Karpas-422 (cell line): ENCODE results near the gene SARS1. TPM values are rescaled to one million over a fixed set of nuclear protein-coding genes. Genes with fewer than 3 reads are reported as not detected.
A peak's percentile ranks its signal among the peaks of the same experiment; 100 is the strongest.
"Not testable (repeated sequence)": the region's sequence is repeated elsewhere in the genome, so short reads cannot be mapped to it uniquely, and the experiment has no call there.

Experiments used
- DNase-seq: peaks from one replicate; pipeline ENCODE4 v3.0.0-alpha.2; 2015
- H2AFZ ChIP-seq: fragments of 200-600 bp; sonication (generic); 2 replicates; pipeline ENCODE4 v1.6.1; 2014; ENCODE audit warnings: antibody characterized with exemption, low read length, mixed read lengths
- H3K27ac ChIP-seq: fragments of 200-600 bp; sonication (generic); 2 replicates; pipeline ENCODE4 v1.5.1; 2014; ENCODE audit warnings: mild to moderate bottlenecking, low read length, moderate library complexity
- H3K27me3 ChIP-seq: fragments of 200-600 bp; sonication (generic); 2 replicates; pipeline ENCODE4 v1.6.1; 2014; ENCODE audit warnings: low read length, mixed read lengths
- H3K36me3 ChIP-seq: fragments of 200-600 bp; sonication (generic); 2 replicates; pipeline ENCODE4 v1.6.1; 2014; ENCODE audit warnings: low read length, mixed read lengths; ENCODE audit not compliant: insufficient read depth
- H3K4me1 ChIP-seq: fragments of 200-600 bp; sonication (generic); 2 replicates; pipeline ENCODE4 v1.6.1; 2014; ENCODE audit warnings: mild to moderate bottlenecking, low read length, mixed read lengths
- H3K4me2 ChIP-seq: fragments of 200-600 bp; sonication (generic); 2 replicates; pipeline ENCODE4 v1.6.1; 2014; ENCODE audit warnings: low read length, low read depth, mild to moderate bottlenecking; ENCODE audit not compliant: poor library complexity, severe bottlenecking
- H3K4me3 ChIP-seq: fragments of 200-600 bp; sonication (generic); 2 replicates; pipeline ENCODE4 v1.5.1; 2014; ENCODE audit warnings: mild to moderate bottlenecking, antibody characterized with exemption, low read length, mixed read lengths
- H3K79me2 ChIP-seq: fragments of 200-600 bp; sonication (generic); 2 replicates; pipeline ENCODE4 v1.6.1; 2014; ENCODE audit warnings: mild to moderate bottlenecking, low read length, mixed read lengths
- H3K9ac ChIP-seq: fragments of 200-600 bp; sonication (generic); 2 replicates; pipeline ENCODE4 v1.6.0; 2014; ENCODE audit warnings: low read length
- H3K9me2 ChIP-seq: fragments of 200-600 bp; sonication (generic), shearing (Covaris generic); replicated peaks from 2 replicates; pipeline ENCODE4 v1.6.0; 2014; ENCODE audit warnings: mild to moderate bottlenecking, low read length, moderate library complexity; ENCODE audit not compliant: insufficient read depth
- H3K9me3 ChIP-seq: fragments of 300-700, 200-600 bp; sonication (generic); 2 replicates; pipeline ENCODE4 v1.6.1; 2014; ENCODE audit warnings: low read length, mixed read lengths
- H4K20me1 ChIP-seq: fragments of 200-600 bp; sonication (generic); 2 replicates; pipeline ENCODE4 v1.6.1; 2014; ENCODE audit warnings: mild to moderate bottlenecking, antibody characterized with exemption, low read length, low read depth; ENCODE audit not compliant: insufficient read depth
- total RNA-seq: library from RNA; depleted of rRNA; stranded (reverse); fragments of >200 nt; shearing (Covaris generic); gene quantifications from 2 replicates; pipeline ENCODE4 v1.2.3, GENCODE V29; 2014; ENCODE audit warnings: low replicate concordance

The SARS1 gene
- total RNA-seq, 1 experiment from 2014 or later: 184 TPM

- Histone ChIP-seq H2AFZ (no peak overlapping the region), H3K9me2 (no peaks in the 10 kb centered on the region), H3K4me1 (peaks cover 27% of the 10 kb centered on the region), H3K27ac (no peak overlapping the region), H4K20me1 (no peaks in the 10 kb centered on the region), H3K79me2 (peaks cover 2% of the 10 kb centered on the region), H3K9me3 (no peaks in the 10 kb centered on the region), H3K9ac (no peak overlapping the region), H3K27me3 (no peaks in the 10 kb centered on the region), H3K4me3 (no peak overlapping the region), H3K36me3 (no peaks in the 10 kb centered on the region), H3K4me2 (no peak overlapping the region)
- DNase-seq: no peak
Measured at GRCh38 chr1:109208836-109209463, 4.8 kb upstream of the SARS1 start.

- peaks cover 30% of the 10 kb centered on the region for H3K4me1 ChIP-seq
- peak overlapping the region; percentile 46; the same call in 1 of the 2 replicates for H3K4me3 ChIP-seq
- peak overlapping the region; percentile 76 for H2AFZ ChIP-seq
- peaks cover 7% of the 10 kb centered on the region; the same call in 1 of the 2 replicates for H4K20me1 ChIP-seq
- H3K9ac ChIP-seq: peak overlapping the region; percentile 31; the same call in 1 of the 2 replicates
- peak overlapping the region; percentile 59 for H3K4me2 ChIP-seq
- no peaks in the 10 kb centered on the region for H3K36me3 ChIP-seq
- H3K79me2 ChIP-seq: peaks cover 13% of the 10 kb centered on the region
- H3K27me3 ChIP-seq: no peaks in the 10 kb centered on the region
- no peak overlapping the region for H3K27ac ChIP-seq
- H3K9me2 ChIP-seq: no peaks in the 10 kb centered on the region
- H3K9me3 ChIP-seq: no peaks in the 10 kb centered on the region
- no peak for DNase-seq
Measured at GRCh38 chr1:109210058-109210457, 3.7 kb upstream of the SARS1 start.

DNA sequence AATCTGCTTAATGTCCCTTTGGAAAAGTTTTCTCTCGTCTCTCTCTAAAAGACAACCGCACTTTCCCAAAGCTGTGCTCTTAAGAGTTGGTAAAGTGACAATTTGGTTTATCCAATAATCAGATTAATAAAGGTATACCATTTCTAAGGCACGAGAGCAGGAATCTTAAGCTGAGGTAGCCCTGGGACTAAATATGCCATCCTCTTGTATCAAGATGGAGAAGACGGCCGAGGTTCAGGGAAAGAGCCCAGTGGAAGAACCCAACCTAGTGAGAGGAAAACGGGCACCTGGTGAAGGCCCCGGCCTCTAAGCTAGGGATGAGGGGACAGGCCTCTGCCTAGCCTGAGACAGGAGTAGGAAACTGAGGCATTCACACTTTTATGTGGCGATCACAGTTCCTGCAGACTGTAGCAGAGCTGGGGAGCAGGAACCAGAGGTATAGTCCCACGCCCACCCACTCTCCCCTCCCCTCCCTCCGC lies 334 bp upstream of the SARS1 start:
- Histone ChIP-seq H3K27ac (no peak overlapping the region), H2AFZ (peak overlapping the region; percentile 86), H3K36me3 (peaks cover 10% of the 10 kb centered on the region; the same call in 1 of the 2 replicates), H3K27me3 (no peaks in the 10 kb centered on the region), H3K4me2 (peak overlapping the region; percentile 92), H4K20me1 (peaks cover 11% of the 10 kb centered on the region; the same call in 1 of the 2 replicates), H3K9me2 (no peaks in the 10 kb centered on the region), H3K9ac (peak overlapping the region; percentile 87), H3K4me3 (peak overlapping the region; percentile 90), H3K9me3 (no peaks in the 10 kb centered on the region), H3K79me2 (peaks cover 42% of the 10 kb centered on the region), H3K4me1 (peaks cover 43% of the 10 kb centered on the region)
- DNase-seq: no peak

DNA sequence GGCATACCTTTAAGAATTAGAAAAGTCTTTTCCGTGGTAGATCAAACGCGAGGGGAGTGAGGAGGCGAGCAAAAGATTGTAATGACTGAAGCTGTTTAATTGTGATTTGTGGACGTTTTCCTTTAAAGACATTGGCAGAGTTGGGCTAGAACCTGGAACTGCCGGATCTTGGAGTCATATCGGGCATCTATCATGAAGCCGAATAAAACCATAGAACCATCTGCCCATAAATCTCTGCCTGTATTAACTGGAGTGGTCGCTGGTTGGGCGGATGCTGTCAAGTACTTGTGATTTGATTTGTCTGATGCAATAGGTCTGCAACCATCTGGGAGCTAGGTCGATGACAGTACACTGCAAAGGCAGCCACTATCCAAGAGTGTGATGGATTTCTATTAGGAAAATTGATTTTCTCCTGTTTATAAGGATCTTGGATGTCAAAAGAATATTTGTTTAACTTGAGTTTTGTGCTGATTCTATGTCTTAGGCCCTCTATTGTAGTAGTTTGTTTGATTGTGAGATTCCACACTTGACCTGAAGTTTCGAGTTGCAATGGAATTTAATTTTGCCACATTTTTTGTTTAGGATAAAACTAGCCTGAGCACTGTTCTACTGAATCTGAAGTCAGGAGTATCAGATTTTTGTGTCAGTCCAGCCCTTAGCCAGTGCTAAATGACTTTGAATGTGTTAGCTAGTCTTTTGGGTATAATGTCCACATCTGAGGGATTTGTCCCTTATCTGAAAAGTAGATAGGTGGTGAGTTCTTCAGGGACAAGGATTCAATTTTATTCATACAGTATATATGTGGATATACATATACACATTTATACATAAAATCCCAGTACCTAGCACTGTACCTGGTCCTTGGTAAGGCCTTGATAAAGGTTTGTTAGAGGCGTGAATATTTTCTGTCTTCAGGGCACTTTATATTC lies 1.2 kb downstream of the SARS1 start:
- Histone ChIP-seq H3K9ac (peak overlapping the region; percentile 87), H3K4me2 (peak overlapping the region; percentile 92), H3K36me3 (peaks cover 10% of the 10 kb centered on the region; the same call in 1 of the 2 replicates), H3K27me3 (no peaks in the 10 kb centered on the region), H2AFZ (no peak overlapping the region), H3K4me1 (peaks cover 34% of the 10 kb centered on the region), H3K9me3 (no peaks in the 10 kb centered on the region), H3K9me2 (no peaks in the 10 kb centered on the region), H3K79me2 (peaks cover 54% of the 10 kb centered on the region), H4K20me1 (peaks cover 11% of the 10 kb centered on the region; the same call in 1 of the 2 replicates), H3K4me3 (peak overlapping the region; percentile 90), H3K27ac (peak overlapping the region; percentile 83)
- peak; percentile 73 for DNase-seq

DNA sequence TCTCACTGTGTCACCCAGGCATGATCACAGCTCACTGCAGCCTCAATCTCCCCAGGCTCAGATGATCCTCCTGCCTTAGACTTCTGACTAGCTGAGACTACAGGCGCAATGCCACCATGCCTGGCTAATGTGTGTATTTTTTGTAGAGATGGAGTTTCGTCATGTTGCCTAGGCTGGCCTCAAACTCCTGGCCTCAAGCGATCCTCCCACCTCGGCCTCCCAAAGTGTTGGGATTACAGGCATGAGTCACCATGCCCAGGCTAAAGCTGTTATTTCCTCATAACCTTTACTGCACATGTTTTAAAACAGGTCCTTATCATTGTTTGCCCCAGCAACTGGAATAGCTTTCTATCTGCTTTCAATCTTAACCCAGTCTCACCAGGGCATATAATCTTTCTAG lies 2.9 kb downstream of the SARS1 start:
- H3K4me2 ChIP-seq: no peak overlapping the region

GRCh38 chr1:109218516-109218915 lies 4.8 kb downstream of the SARS1 start:
- Histone ChIP-seq H3K4me1 (peaks cover 17% of the 10 kb centered on the region), H4K20me1 (peaks cover 11% of the 10 kb centered on the region; the same call in 1 of the 2 replicates), H3K4me2 (no peak overlapping the region), H3K36me3 (peaks cover 14% of the 10 kb centered on the region; the same call in 1 of the 2 replicates), H3K9me2 (no peaks in the 10 kb centered on the region), H3K27ac (no peak overlapping the region), H3K27me3 (no peaks in the 10 kb centered on the region), H3K9me3 (no peaks in the 10 kb centered on the region), H3K9ac (no peak overlapping the region), H3K4me3 (no peak overlapping the region), H2AFZ (no peak overlapping the region), H3K79me2 (peaks cover 86% of the 10 kb centered on the region)
- no peak for DNase-seq

More for the DNA sequence above, 2.9 kb downstream of the SARS1 start:
- no peak overlapping the region for H3K9ac ChIP-seq
- no peak overlapping the region for H2AFZ ChIP-seq
- H3K27me3 ChIP-seq: no peaks in the 10 kb centered on the region
- H3K9me2 ChIP-seq: no peaks in the 10 kb centered on the region
- no peak for DNase-seq
- H3K4me3 ChIP-seq: no peak overlapping the region
- peaks cover 11% of the 10 kb centered on the region; the same call in 1 of the 2 replicates for H4K20me1 ChIP-seq
- H3K27ac ChIP-seq: no peak overlapping the region
- peaks cover 69% of the 10 kb centered on the region for H3K79me2 ChIP-seq
- peaks cover 10% of the 10 kb centered on the region; the same call in 1 of the 2 replicates for H3K36me3 ChIP-seq
- peaks cover 23% of the 10 kb centered on the region for H3K4me1 ChIP-seq
- no peaks in the 10 kb centered on the region for H3K9me3 ChIP-seq

DNA sequence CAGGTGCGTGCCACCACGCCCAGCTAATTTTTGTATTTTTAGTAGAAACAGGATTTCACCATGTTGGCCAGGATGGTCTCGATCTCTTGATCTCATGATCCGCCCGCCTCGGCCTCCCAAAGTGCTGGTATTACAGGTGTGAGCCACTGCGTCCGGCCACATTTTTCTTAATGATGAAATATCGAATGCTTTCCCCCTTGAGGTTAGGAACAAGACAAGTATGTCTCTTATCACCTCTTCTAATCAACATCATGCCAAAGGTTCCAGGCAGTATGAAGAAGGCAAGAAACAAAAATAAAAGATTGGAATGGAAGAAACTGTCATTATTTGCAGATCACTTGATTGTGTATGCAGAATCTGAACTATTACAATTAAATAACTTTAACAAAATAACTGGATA lies 7.5 kb downstream of the SARS1 start:
- H4K20me1 ChIP-seq: not testable (repeated sequence)
- peaks cover 79% of the 10 kb centered on the region for H3K79me2 ChIP-seq

GRCh38 chr1:109225308-109225707 lies 11.6 kb downstream of the SARS1 start:
- Histone ChIP-seq H3K79me2 (peaks cover 46% of the 10 kb centered on the region), H3K4me2 (no peak overlapping the region), H2AFZ (no peak overlapping the region), H3K9ac (no peak overlapping the region), H4K20me1 (no peaks in the 10 kb centered on the region), H3K4me1 (no peaks in the 10 kb centered on the region), H3K9me3 (no peaks in the 10 kb centered on the region), H3K27ac (no peak overlapping the region), H3K27me3 (no peaks in the 10 kb centered on the region), H3K36me3 (peaks cover 19% of the 10 kb centered on the region; the same call in 1 of the 2 replicates), H3K4me3 (no peak overlapping the region), H3K9me2 (no peaks in the 10 kb centered on the region)
- DNase-seq: no peak

More for the DNA sequence above, 7.5 kb downstream of the SARS1 start:
- not testable (repeated sequence) for DNase-seq, H3K9ac ChIP-seq, H3K9me3 ChIP-seq, H2AFZ ChIP-seq, H3K4me1 ChIP-seq, H3K4me3 ChIP-seq, H3K27me3 ChIP-seq, H3K9me2 ChIP-seq, H3K27ac ChIP-seq, H3K4me2 ChIP-seq
- peaks cover 15% of the 10 kb centered on the region; the same call in 1 of the 2 replicates for H3K36me3 ChIP-seq
